Activated gamma-delta T cell treated with Interleukin-2 at 50 U/mL for 16 hours (primary cell): ENCODE measurements around the gene MUCL3.
"Not testable (repeated sequence)": the region's sequence is repeated elsewhere in the genome, so short reads cannot be mapped to it uniquely, and the experiment has no call there.

Source experiments
- DNase-seq: peaks from one replicate; pipeline ENCODE4 v3.0.0-alpha.2; 2020

Gene MUCL3

DNA sequence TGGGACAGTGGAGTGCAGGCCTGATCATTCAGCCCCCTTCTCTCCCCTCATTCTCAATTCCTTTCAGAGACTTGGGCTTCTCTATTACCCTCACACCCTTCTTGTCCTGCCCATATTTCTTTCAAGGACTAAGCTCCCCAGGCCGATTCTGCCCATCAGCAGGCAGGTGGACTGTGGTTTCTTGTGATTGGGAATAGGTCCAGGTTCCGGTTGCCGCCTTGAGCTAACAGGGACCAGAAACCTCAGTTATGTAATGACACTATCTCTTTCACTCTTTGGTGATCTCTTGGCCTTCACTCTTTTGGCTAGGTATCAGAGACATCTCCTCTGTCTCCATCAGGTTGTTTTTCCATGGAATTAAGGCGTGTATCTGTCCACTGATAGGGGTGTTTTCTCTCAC, 6.5 kb downstream of the MUCL3 start:
- DNase-seq, result no peak

- DNase-seq, result no peak
Measured at GRCh38 chr6:30948811-30949210, 8.0 kb downstream of the MUCL3 start.

GRCh38 chr6:30951907-30952469, 11.2 kb downstream of the MUCL3 start:
- DNase-seq, result no peak

DNA sequence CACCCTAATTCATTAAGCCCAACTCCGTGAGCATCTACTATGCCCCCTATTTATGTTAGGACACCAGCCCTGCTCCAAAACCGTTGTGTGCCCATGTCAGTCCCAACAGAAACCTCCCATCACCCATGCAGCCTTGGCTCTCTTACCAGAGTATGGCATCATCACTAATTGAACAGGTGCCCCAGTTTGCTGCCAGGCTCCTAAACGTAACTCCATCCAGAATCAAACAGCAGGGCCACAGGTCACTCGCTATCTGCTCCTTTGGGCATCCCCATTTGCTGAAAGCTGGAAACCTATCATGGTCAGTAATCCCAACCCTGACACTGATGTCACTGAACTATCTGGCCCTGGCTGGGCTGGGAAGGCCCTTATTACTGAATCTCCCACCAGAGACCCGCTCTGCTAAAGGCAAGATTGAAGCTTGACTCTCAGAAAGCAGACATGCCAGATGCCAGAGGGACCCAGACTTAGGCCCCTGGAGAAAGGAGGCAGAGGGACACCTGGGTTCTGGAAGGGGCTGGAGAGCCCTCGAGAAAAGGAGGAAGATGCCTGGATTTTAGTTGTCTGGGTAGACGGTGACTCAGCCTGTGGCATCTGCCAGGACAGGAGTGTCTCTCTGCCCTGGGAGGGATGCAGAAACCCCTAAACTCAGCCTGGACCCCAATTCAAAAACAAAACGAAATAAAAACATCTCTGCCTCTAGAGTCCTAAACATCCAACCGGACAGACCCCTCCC, 14.0 kb downstream of the MUCL3 start:
- no peak for DNase-seq

DNA sequence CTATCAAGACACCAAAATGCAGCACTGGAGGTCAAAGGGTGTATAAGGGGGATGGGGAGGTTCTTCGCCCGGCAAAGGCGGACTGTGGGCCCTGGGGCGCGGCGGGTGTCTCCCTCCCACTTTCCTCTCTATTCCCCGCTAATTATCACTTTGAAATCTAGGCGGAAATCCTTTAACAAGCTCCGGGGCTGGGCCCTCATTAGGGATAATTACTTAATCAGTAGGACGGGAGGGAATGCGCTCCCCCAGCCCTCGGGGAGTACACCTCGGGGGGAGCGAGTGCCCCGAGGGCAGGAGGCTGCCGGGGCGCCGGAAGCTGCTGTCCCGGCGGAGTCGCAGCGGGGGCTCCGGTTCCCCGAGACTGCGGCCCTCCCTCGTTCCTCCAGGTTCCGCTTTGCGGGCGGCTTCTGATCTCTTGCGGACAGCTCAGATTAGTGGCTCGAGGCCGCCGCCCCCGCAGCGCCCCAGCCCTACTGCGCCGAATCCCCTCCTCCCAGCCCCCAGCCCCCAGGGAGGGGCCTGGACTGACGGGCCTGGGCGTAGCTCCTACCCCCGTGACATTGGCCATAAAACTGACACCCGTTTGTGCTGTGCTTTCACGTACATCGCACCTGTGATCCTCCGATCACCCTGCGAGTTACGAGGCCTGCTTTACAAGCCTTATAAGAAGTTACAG, 14.7 kb downstream of the MUCL3 start:
- DNase-seq, result peak; percentile 71

DNA sequence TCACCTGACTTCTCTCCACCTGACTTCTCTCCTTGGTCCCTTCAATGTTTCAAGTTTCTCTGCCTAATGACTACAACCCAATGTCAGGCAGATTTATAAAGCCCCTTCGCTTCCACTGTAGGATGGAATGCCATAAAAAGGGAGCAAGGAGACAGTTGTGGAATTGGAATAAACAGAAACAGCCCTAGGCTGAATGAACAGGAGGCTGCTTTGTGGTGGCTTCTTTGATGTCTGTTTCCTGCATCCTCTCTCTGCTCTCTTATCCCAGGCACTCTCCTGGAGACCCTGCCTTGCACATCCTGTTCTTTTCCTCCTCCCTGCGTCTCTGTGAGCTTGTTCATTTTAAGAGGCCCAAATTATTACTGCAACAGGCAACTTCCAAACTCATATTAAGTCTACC, 16.9 kb downstream of the MUCL3 start:
- no peak for DNase-seq

DNA sequence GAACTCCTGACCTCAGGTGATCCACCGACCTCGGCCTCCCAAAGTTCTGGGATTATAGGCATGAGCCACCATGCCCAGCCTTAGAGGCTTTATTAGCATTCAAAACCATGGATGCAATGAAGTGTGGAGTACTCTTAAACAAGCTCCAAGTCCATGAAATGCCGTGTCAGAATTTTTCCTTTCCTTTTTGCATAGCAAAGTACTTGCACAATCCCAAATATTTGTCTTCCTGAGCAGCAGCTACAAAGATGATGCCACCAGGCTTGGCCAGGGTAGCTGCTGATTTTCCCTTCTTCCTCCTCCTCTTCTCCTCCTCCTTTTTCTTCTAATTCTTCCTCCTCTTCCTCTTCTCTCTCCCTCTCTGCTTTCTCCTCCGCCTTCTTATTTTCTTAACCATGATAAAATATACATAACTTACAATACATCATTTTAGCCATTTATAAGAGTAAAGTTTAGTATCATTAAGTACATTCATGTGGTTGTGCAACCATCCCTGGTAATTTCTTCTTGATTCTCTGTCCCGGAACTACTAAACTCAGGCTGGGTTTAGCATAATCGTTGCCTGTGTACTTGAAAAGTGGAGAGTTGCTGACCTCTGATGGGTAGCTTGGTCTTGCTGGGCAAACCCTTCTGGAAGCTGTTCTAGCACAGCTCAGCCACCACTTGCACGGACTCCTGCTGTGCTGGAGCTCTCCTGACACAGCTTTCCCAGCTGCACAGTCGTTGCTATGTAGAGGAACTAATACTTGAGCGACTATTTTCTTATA, 20.3 kb downstream of the MUCL3 start:
- no peak for DNase-seq

DNA sequence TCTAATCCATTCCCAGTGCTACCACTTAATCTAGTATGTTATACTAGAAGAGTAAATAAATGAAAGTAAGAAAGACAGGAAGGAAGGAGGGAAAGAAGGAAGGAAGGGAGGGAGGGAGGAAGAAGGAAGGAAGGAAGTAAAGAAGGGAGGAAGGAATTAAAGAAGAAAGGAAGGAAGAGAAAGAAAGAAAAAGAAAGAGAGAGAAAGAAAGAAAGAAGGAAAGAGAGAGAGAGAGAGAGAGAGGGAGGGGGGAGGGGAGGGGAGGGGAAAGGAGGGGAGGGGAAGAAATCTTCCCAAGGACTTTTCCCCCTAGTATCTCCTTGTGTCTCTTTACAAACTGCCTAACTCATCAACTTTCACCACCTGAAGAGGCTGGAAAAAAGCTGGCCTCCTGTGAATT, 21.9 kb downstream of the MUCL3 start:
- no peak for DNase-seq

DNA sequence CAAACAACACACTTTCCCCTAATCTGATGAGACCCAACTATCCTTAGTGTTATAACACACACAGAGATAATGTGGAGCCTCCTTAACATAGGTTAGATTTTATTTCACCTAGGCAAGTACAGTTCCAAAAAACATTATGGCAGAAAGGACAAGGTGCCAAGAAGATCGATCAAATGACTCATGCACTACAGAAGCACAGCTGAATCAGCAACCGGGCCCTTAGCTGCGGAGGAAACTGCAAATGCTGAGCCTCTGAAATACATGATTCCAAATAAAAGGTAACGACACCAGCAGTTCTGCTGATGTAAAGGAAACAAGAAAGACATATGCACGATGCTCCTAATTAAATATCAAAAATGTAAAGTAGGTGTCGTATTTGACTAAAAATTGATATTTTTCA, 22.9 kb downstream of the MUCL3 start:
- DNase-seq, result no peak

- DNase-seq, result no peak
Measured at GRCh38 chr6:30964075-30964474, 23.3 kb downstream of the MUCL3 start.

GRCh38 chr6:30965140-30965601, 24.4 kb downstream of the MUCL3 start:
- DNase-seq, result no peak

GRCh38 chr6:30966154-30966553, 25.4 kb downstream of the MUCL3 start:
- no peak for DNase-seq

DNA sequence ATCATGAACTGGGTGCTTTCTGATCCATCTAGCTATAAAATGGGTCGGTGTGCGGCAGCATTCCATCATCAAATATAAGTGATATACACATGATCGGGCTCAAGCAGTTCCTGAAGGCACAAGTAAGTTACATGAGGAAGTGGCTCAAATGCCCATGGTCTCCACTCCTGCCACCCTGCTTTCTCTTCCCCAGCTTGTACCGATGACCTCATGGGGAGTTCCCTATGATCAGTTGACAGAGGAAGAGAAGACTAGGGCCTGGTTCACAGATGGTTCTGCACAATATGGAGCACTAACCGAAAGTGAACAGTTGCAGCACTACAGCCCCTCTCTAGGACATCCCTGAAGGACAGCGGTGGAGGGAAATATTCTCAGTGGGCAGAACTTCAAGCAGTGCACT, 28.4 kb downstream of the MUCL3 start:
- DNase-seq, result not testable (repeated sequence)

GRCh38 chr6:30970946-30971345, 30.2 kb downstream of the MUCL3 start:
- DNase-seq, result no peak

DNA sequence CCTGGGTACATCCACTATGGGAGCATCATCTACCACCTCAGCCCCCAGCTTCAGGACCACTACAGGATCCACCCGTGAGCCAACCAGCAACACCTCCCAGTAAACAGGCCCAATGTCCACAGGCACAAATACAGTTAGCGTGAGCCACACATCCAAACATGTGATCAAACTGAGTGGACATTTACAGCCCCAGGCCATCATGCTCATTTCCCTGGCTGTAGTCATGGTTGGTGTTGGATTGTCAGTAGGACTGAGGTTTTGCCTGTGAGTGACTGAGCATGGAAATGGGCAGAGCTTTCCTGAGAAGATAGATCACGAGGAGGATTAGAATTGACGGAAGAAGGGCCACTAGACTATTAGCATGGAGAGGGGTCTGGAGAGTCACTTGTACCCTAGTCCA, 32.0 kb downstream of the MUCL3 start:
- DNase-seq, result no peak

- no peak for DNase-seq
Measured at GRCh38 chr6:30974490-30975252, 33.9 kb downstream of the MUCL3 start.

- no peak for DNase-seq
Measured at GRCh38 chr6:30979141-30979540, 38.4 kb downstream of the MUCL3 start.

- DNase-seq, result no peak
Measured at GRCh38 chr6:30979690-30980089, 38.9 kb downstream of the MUCL3 start.

GRCh38 chr6:30981942-30982772, 41.4 kb downstream of the MUCL3 start:
- DNase-seq, result no peak

DNA sequence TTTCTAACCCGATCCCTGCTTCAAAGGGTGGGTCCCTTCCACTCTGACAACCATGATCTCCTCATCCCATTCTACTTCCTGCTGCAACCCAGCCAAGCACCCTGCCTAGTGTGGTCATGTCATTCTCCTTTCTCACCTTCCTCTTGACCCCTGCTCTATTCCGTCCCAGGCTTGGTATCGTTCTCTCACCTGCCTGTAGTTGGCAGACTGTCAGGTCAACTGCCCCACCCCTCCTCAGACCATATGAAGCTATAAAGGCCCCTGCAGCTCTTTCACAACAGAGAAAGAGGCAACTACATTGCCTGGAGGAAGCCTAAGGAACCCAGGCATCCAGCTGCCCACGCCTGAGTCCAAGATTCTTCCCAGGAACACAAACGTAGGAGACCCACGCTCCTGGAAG, 42.7 kb downstream of the MUCL3 start, which contains the start of gene MUC21:
MUC21 (plus strand) TSS at position 280 of the 400 bp plus-strand sequence. CDS start 241 bp downstream, outside the sequence.
- no peak for DNase-seq

GRCh38 chr6:30985490-30985889, 44.7 kb downstream of the MUCL3 start:
- no peak for DNase-seq

DNA sequence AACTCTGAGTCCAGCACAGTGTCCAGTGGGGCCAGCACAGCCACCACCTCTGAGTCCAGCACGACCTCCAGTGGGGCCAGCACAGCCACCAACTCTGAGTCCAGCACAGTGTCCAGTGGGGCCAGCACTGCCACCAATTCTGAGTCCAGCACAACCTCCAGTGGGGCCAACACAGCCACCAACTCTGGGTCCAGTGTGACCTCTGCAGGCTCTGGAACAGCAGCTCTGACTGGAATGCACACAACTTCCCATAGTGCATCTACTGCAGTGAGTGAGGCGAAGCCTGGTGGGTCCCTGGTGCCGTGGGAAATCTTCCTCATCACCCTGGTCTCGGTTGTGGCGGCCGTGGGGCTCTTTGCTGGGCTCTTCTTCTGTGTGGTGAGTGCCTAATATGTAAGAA, 46.5 kb downstream of the MUCL3 start:
- no peak for DNase-seq
